Stimulated activated CD4-positive, alpha-beta T cell treated with anti-CD3 and anti-CD28 coated beads, Interleukin-1b, Interleukin-23, amount 100 ng/mL, for 1 hour (primary cell): ENCODE measurements around the gene CLSTN2.

ENCODE experiments used
- DNase-seq, 2 donors: peaks; one replicate each; pipeline ENCODE4 v3.0.0-alpha.2; 2020; ENCODE audit warnings: low read depth in 2 of 2

CLSTN2 gene

GRCh38 chr3:140148824-140149390, 213.9 kb downstream of the CLSTN2 start:
- DNase-seq: no peak

DNA sequence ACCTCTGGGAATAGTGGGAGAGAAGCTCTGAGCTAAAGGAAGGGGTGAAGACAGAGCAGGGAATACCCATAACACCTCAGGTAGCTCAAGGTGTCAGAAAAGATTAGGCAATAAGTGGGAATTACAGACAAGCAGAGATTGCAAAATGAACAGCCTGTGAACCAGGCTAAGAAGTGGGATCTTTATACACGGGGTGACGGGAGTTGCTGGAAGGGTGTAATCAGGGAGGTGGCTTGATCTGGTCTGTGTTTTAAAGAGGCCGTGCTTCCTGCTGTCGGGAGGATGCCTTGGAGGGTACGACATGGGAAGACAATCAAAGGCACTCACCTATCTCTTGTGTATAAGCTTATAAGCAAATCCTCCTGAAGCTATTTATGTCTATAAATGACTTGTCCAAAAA, 216.3 kb downstream of the CLSTN2 start:
- no peak for DNase-seq

DNA sequence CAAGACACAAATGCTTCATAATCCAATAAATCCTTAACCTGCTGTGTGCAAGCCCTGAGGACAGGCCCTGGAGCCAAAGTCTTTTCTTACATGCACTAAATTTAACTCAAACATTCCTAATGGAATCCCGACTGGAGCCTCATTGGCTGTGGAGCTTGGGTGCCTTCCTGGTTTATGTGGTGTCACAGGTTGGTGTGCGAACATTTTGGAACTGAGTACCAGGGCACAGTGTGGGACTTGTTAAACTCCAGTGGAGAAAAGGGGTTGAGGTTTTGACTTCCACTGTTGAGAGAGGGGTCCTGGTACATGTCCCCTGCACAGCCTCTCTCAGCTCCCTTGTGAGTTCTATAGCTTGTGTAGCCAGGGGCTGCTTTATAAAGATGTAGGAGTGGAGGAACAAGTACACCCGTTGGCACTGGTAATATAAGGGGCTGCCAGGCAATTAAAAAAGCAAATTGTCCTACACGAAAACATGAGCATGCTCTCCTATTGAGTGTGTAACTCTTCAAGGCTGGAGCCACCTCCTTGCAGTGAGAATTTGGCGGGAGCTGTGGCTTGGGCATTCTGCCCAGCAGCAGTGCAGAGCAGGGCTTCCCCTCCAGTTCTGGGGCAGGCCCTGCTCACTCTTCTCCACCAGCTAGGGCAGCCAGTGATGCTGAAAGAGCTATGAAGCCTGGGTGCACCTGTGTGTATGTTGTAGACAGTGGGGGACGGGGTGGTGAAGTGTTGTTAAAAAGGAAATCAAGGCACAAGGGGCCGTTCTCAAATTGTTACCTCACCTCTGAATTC, 218.1 kb downstream of the CLSTN2 start:
- no peak for DNase-seq

DNA sequence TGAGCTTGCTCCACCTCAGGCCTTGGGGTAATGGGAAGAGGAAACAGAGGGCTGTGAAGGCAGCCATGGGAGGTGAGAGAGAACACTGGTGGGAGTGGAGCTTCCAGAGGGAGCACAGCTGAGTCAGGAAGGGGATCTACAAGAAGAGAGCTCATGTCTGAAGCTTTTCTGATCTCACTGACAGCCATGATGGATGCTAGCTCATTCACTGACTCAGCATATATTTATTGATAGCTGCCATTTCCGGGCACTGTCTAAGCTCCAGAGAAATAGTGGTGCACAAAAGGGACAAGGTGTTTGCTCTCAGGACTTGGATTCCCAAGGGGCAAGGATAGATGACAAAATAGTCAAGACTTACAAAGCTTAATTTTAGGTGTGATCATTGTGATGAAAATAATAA, 218.8 kb downstream of the CLSTN2 start:
- no peak for DNase-seq

DNA sequence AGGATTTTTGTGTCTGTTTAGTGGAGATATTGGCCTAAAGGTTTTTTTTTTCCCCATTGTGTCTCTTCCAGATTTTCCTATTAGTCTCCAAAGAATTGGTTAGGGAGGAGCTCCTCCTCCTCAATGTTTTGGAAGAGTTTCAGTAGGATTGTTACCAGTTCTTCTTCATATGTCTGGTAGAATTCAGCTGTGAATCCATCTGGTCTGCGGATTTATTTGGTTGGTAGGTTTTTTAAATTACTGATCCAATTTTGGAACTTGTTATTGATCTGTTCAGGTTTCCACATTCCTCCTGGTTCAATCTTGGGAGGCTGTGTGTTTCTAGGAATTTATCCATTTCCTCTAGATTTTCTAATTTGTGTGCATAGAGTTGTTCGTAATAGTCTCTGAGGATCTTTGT, 222.2 kb downstream of the CLSTN2 start:
- no peak for DNase-seq

GRCh38 chr3:140159646-140160045, 224.7 kb downstream of the CLSTN2 start:
- DNase-seq: no peak

GRCh38 chr3:140160553-140160952, 225.6 kb downstream of the CLSTN2 start:
- DNase-seq: no peak

DNA sequence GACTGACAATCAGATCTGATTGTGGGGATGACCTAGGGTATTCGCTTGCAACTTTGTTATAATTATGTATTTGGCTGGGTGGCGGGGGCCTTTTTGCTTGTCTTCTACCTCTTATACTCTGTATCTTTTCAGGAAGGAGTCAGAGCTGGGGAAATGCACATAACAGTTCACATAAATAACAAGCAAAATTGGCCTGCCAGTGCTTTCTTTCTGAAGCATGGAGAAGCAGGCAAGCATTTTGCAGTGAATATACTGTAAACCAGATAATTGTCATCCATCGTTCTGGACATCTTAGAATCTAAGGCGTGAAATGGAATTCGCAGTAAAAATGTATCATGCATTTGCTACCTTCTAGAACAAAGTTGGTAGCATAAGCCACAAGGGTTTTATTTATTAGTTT, 227.6 kb downstream of the CLSTN2 start:
- DNase-seq: no peak

DNA sequence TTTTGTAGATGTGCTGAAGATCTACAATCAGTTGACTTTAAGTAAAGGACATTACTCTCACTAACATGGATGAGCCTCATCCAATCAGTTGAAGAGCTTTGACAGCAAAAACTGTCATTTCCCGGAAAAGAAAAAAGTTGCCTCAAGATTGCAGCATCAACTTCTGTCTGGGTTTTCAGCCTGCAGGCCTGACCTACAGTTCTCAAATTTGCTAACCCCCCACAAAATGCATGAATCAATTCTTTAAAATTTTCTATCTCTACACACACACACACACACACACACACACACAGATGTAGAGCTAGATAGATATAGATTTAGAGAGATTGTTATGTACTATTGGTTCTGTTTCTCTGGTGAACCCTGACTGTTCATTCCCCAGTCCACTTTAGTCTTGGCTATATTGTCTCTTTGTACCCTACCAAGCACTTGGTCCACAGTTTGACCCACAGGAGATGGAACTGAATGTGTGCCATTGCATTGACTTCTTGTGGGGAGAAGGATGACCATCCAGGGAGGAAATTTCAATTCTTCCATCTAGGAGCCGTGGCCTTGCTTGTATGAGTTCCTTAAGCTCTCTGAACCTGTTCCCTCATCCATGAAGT, 228.3 kb downstream of the CLSTN2 start:
- no peak for DNase-seq

GRCh38 chr3:140164156-140164555, 229.2 kb downstream of the CLSTN2 start:
- no peak for DNase-seq

DNA sequence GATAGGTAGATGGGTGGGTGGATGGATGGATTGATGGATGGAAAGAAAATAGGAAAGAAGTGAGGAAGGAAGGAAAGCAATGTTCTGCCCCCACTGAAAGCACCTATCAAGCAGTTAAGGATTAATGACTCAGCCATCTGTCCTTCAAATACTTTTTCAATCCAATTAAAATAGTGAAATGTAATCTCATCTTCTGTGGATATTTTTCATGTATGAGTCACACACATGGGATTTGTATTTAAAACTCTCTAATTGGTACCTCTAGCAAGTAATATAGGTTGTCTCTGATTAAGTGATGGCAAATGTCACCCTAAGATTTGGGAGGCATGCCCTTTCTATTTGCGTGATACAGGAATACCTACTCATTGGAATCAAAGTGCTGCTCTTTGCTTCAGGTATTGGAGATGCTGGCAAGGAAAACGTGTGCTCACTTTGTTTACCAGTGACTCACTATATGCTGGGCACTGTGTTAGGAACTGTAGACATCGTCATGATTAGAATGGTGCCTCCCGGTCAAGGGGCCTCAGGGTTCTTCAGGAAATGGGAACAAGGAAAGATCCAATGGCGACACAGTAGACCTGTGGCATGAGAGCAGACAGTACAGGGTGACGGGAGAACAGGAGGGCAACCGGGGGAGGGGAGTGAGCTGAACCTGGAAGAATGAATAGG, 230.1 kb downstream of the CLSTN2 start:
- no peak for DNase-seq

- DNase-seq: no peak
Measured at GRCh38 chr3:140165781-140166180, 230.8 kb downstream of the CLSTN2 start.

GRCh38 chr3:140166861-140167599, 232.0 kb downstream of the CLSTN2 start:
- DNase-seq: no peak

- DNase-seq: no peak
Measured at GRCh38 chr3:140167600-140168281, 232.8 kb downstream of the CLSTN2 start.

GRCh38 chr3:140170612-140171011, 235.6 kb downstream of the CLSTN2 start:
- DNase-seq: no peak

- DNase-seq: no peak
Measured at GRCh38 chr3:140176526-140176925, 241.5 kb downstream of the CLSTN2 start.

DNA sequence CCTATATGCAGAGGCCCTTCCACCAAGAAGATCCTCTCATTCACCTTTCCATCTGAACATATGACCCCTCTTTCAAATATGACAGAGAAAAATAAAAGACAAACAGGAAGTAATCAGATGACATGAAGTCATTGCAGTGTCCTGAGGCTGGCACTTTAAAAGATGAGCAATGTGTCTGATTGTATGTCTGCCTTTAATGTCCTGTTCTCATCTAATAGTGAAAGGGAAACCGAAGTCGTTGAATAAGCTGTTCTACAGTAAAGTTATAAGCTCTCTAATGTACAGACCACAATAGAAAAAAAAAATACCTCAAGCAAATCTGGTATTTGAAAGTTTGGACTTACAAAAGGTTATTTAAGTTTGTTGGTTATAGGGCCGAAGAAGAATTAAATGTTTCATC, 243.0 kb downstream of the CLSTN2 start:
- DNase-seq: no peak

GRCh38 chr3:140178482-140178881, 243.5 kb downstream of the CLSTN2 start:
- DNase-seq: no peak

GRCh38 chr3:140180603-140181002, 245.6 kb downstream of the CLSTN2 start:
- DNase-seq: no peak

DNA sequence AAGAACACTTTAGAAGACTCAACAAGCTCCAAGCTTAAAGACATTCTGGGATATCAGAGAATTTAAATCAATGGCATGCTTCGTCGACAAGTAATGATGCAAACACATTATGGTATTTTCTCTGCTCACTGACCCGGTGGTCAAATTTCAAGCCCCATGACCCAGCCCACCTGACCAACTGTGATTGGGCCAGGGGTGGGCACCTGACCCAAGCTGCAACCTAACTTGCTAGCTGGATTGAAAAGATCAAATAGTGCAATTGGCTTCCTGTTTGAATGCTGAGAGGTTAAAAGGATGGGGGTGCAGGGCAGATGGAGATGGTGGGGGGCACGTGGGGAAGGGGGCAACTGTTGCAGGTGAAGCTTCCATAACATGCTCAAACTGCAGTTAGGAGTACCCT, 250.4 kb downstream of the CLSTN2 start:
- DNase-seq: no peak

GRCh38 chr3:140186421-140186920, 251.5 kb downstream of the CLSTN2 start:
- DNase-seq: no peak
